NCI-H1105 (cell line): ENCODE measurements around the gene IL13.
"Not testable (repeated sequence)": the region's sequence is repeated elsewhere in the genome, so short reads cannot be mapped to it uniquely, and the experiment has no call there.

ENCODE experiments used
- DNase-seq: peaks from one replicate; lab custom pipeline; 2025; lab: John Stamatoyannopoulos, UW

The IL13 gene

DNA sequence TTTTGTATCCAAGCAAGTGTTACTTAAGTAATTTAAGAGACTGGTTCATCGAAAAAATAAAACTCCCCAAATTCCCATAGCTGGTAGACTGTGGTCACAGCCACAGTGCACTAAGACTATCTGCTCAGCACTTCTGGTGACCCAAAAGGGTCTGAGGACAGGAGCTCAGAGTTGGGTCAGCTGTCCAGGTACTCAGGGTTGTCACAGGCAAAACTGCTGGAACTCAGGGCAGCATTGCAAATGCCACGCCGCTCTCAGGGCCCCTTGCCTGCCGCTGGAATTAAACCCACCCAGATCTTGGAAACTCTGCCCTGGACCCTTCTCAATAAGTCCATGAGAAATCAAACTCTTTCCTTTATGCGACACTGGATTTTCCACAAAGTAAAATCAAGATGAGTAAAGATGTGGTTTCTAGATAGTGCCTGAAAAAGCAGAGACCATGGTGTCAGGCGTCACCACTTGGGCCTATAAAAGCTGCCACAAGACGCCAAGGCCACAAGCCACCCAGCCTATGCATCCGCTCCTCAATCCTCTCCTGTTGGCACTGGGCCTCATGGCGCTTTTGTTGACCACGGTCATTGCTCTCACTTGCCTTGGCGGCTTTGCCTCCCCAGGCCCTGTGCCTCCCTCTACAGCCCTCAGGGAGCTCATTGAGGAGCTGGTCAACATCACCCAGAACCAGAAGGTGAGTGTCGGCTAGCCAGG lies at the start of gene IL13:
Gene IL13, plus strand, starts transcription at position 498 of the 705 bp plus-strand sequence. Its CDS starts 14 bp downstream, at position 512.
- no peak for DNase-seq

DNA sequence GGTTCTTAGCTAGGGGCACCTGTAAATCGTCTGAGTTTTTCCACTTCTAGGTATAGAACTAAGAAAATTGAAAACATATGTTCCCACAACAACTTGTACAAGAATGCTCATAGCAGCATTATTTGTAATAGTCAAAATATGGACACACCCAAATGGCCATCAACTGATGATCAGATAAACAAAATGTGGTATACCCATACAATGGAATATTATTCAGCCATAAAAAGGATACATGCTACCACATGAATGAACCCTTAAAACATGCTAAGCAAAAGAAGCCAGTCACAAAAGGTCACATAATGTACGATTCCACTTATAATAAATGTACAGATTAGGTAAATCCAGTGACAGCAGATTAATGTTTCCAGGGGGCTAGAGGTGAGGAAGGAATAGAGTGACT lies 46.0 kb upstream of the IL13 start:
- no peak for DNase-seq

DNA sequence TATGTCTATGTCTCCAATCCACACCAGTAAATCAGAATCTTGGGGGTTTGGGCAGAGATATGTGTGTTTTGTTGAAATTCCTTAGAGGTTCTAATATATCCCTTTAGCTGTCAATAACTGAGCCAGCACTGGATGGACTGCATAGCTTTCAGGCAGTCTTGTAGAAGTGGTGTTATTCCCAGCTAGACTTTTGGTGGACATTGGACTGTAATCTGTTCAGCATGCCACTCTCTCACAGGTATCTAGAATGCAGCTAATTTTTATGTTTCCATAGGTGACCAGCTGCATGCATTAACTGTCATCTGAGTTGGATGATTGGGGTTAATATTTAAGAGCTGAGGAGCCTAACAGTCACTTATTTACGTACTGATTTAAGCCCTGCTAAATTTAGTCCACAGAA lies 45.1 kb upstream of the IL13 start:
- DNase-seq = no peak

DNA sequence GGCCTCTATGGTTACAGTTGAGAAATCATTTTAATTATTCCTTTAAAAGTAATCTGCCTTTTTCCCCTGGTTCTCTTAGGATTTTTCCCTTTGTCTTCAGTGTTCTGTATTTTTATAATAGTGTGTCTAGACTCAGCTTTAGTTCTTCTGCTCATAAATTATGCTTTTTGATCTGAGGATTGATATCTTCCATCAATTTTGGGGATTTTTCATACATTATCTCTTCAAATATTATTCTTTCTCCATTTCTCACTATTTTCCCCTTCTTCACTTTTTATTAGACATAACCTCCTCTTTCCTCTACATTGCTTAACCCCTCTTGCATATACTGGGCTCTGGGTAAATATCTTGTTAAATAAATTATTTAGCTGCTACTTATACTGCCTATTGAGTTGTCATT lies 36.3 kb upstream of the IL13 start:
- DNase-seq = no peak

DNA sequence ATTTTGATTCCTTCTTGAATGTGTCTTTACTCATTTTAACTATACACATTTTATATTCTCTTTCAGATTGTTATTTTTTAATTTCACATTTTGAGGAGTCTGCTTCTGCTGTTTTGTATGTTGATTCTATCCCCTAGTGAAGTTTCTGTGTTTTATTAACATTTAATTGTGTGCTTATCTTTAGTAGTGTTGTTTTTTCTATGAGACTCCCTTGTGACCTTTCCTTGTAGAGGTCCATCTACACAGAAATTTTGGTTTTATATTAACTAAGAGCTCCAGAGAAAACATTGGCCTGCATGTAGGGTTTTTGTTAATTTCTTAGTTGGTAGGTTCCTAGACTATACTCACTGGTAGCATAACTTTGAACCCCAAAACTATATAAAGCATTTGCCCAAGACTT lies 35.4 kb upstream of the IL13 start:
- DNase-seq = no peak

DNA sequence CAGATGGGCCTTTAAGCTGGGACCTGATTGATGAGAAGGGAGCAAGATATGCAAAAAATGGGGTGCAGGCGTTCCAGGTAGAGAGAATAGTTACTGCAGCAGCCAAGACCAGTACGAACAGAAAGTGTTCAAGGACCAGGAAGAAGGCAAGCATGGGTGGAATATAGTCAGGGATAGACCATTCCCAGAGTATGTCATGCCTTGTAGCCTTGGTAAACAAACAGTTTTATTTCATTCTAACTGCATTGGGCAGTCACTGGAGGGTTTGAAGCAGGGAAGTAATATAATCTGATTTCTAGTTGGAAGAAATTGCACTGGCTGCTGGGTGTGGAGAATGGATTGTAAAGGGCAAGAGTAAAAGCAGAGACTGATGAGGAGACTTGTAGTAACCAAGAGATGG lies 30.5 kb upstream of the IL13 start:
- DNase-seq = no peak

DNA sequence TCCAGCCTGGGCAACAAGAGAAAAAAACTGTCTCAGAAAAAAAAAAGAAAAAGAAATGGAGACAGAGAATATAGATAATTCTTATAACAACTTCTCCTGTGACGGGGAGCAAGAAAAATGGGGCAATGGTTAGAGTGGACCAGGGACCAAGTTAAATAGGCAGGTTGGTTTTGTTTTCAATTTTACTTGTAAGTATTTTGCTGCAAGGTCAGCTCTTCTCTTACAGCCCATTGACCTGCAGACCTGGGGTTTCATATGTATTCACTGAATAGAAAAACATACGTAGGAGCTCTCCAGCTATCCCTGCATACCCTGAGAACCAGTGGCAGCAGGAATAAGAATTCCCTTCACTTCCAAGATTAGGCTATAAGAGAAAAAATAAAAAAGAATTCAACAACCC lies 29.2 kb upstream of the IL13 start:
- DNase-seq = no peak

DNA sequence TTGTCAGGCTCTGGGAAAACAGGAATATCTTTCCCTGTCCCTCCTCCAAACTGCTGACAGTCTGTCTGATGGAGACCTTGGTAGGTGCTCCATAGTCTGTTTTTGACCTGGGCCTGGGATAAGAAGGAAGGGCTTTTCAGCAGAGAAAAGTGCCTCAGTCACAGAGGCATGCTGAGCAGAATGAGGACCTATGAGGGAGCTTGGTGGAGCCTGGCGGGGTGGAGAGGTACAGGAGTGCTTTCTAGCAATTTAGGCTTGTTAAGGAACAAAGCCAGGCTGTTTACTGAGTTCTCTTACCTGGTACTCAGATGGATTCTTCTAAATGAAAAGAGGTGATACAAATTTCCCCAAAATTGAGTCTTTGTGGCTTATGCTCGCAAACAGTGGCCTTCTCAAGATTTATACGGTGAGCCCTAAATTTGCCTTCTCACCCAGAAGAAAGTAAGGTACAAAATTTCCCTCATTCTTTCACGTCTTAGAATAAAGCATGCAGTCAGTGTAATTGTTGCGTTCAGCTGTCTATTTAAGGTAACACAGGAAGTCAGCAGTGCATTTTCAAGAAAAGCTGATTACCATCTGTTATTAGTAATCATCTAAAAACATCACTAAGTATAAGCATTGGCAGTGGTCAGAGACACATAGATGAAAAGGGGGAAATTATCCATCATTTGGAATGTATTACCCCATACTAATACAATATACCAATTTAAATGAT lies 28.6 kb upstream of the IL13 start:
- DNase-seq = no peak

DNA sequence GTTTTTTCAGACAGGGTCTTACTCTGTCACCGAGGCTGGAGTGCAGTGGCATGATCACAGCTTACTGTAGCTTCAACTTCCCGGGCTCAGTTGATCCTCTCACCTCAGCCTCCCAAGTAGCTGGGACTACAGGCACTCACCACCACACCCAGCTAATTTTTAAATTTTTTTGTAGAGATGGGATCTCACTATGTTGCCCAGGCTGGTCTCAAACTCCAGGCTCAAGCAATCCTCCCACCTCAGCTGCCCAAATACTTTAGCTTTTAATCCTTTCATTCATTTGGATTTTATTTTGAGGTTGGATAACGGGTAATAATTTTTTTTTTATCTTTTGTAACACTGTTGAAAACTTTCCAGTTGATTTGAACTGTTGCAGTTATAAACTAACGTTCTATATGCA lies 24.4 kb upstream of the IL13 start:
- DNase-seq = not testable (repeated sequence)

DNA sequence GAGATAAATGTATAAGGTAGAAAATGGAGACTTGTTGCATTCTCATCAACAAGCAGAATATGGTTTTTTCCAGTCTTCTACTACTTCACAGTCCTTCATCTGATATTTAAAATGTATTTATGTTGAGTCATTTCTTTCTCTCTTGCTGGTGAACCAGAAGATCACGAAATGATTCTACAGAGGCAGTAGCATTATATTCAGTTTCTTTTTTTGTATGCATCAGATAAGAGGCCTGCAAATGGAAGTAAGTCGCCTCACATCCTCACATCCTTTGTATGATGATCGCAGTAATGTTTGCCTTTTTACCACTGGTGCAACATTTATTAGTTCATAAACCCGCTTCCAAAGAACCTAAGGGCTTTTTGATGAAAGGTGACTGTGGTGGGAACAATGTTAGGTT lies 22.1 kb upstream of the IL13 start:
- DNase-seq = no peak

DNA sequence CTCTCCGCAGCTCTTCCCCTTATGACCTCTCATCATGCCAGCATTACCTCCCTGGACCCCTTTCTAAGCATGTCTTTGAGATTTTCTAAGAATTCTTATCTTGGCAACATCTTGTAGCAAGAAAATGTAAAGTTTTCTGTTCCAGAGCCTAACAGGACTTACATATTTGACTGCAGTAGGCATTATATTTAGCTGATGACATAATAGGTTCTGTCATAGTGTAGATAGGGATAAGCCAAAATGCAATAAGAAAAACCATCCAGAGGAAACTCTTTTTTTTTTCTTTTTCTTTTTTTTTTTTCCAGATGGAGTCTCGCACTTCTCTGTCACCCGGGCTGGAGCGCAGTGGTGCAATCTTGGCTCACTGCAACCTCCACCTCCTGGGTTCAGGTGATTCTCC lies 20.7 kb upstream of the IL13 start:
- no peak for DNase-seq

DNA sequence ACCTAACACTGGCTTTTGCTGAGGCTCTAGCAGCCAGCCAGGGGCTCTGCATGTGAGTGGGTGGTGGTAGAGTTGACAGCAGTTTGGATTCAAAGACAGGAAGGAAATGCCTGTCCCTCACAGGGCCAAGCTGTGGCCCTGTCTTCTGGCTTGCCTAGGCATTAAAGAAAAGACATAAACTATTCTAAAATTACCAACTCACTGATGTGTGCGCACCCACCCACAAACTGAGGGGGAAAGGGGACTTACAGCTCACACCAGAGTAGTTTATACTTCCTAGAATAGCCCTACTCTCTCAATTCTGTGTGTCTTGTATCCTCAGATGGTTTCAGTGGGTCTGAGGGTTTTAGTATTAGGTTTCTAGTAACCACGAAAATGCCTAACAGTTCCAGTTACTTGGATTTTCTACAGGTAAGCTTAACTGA lies 18.3 kb upstream of the IL13 start:
- no peak for DNase-seq

DNA sequence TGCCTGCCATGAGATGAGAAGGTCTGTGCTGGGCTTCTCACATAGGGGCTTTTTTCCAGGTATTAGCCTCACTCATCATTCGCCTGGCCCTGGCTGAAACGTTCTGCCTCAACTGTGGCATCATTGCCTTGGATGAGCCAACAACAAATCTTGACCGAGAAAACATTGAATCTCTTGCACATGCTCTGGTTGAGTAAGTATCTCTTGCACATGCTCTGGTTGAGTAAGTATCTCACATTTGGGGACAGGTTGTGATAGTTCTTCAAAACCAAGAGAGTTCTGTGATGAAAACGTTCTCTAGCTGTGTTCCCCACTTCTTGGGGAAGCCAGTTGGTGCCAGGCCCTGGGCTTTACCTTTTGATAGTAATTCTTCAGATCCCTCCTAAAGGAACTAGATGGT lies 17.4 kb upstream of the IL13 start:
- no peak for DNase-seq

DNA sequence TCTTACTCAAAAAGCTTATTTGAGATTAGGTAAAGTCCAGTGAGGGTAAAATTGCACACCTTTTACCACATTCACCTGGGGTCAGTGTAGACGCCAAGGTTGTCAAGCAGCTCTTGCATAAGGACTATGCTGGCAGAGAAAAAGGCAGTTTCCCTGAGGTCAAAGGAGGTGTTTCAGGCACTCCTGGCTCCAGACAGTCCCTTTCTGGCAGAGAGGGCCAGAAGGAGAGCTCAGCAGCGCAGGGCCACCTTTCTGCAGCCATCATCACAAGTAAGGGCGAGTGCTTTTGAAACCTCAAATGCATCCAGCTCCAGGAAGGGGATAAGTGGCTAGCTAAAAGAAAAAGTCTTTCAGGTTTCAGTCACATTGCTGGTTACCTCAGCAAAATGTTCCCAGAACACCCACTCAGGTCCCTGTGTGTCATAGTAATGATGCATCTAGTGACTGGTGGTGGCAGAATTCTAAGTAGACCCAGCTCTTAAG lies 16.7 kb upstream of the IL13 start:
- DNase-seq = no peak

DNA sequence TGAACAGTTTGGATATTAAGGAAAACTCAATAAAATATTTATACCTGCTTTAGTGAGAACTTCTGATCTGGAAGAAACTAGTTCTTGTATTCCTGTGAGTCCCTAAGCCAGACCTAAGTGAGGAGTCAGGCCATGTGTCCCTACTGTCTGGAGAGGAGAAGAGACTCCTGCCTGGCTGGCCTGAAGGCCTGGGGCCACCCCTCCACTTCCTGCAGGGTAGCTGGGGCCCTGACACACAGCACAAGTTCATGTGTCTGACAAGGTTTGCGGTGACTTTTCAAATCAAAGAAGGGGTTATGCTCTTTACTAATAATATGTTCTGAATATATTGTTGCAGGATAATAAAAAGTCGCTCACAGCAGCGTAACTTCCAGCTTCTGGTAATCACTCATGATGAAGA lies 16.1 kb upstream of the IL13 start:
- no peak for DNase-seq

DNA sequence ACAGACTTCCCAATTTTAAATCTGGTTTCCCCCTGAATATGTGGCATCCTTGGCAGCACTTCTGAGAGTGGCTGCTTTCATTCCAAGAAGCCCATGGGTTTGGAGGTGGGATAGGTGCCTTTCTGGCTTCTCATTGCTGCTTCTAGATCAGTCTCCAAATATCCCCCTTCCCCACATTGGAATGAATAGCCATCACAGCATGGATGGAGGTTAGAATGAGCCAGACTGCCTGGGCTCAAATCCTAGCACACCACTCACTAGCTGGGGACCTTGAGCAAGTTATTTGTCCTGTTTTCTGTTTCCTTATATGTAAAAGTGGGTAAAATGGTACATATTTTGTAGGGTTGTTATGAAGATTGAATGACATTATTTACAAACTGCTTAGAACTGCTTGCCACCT lies 13.8 kb upstream of the IL13 start:
- no peak for DNase-seq

DNA sequence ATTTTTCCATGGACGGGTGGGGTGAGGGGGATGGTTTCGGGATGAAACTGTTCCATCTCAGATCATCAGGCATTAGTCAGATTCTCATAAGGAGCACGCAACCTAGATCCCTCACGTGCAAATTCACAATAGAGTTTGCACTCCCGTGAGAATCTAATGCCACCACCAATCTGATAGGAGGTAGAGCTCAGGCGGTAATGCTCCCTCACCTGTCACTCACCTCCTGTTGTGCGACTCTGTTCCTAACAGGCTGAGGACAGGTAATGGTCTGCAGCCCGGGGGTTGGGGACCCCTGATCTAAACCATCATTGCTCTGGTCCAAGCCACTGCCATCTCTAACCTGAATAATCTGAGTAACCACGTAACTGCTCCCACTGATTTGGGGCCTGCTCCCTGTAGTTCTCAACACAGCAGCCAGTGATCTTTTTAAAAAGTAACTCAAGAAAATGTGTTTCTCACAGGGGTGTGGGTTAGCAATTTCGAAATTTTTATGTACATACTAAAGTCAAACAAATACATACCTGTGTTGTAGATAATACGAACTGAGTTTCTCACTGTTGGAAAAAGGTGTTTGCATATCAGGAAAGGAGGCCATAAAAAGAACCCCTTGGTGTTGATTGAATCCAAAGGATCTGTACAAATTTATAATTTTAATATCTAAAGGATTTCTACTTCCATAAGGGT lies 11.2 kb upstream of the IL13 start:
- no peak for DNase-seq

DNA sequence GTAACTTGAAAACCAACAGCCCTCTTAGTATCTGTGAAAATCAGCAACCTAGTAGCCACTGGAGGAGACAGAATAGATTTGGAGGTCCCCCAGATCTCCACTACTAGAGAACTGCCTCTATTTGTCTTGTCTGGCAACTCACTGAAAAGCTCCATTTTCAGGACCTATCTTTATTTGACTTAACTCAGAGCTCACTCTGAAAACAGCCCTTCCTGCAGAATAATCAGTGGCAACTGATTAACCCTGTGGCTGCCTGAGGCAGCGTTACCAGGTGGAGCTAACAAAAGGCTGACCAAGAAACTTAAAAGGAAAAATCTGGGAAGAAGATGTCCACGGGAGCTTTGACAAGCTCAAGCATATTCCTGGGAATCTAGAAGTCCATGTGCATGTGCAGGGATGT lies 10.5 kb upstream of the IL13 start:
- DNase-seq = no peak

DNA sequence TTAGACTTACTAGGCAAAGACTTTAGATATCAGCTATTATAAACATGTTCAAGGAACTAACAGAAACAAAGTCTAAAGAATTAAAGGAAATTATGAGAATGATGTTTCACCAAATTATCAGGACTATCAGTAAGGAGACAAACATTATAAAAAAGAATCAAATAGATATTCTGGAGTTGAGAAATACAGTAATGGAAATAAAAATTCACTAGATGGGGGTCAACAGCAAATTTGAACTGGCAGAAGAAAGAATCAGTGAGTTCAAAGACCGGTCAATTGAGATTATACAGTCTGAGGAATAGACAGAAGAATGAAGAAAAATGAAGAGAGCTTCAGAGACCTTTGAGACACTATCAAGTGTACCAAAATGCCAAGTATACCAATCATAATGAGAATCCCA lies 9.6 kb upstream of the IL13 start:
- DNase-seq = no peak

DNA sequence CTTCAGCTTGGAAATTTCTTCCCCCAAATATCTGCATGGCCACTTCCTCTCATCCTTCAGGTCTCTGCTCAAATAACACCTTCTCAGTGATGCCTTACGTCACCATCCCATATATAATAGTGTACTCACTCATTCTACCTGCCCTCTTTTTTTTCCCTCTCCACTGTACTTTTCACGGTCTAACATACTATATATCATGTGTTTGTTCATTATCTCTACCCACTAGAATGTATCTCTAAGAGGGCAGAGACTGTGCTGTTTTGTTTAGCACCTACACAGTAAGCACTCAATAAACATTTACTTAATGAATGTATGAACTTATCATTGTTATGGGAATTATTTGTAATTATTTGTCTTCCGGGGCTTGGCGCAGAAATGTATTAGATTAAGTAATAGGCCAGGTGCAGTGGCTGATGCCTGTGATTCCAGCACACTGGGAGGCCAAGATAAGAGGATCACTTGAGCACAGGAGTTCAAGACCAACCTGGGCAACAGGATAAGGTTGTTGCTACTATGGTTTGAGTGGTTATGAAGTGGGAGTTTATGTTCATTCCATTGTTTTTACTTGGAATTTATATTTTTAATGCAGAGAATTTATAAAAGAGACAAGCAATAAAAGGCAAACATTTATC lies 6.0 kb upstream of the IL13 start:
- no peak for DNase-seq

DNA sequence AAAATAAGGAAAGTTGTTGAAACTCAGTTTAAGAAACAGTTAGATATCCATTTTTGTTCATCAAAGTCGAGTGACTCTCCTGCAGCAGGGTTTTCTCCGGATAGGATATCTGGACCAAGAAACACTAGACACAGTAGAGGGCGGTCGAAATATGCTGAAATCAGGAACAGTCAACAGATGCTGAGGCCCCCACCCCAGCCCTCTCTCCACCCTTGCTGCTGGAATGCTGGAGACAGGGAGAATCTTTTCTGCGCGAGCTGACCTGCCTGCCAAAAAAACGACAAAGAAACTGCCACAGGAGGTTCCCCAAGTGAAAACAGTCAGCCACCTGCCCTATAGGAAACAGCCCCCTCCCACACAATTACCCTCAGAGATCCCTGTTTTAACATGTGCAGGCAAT lies 4.3 kb upstream of the IL13 start:
- DNase-seq = no peak
